Pancreas (tissue), 10 donors: ENCODE data around the gene GPR42. TPM values are rescaled to one million over a fixed set of nuclear protein-coding genes. Genes with fewer than 3 reads are reported as not detected.

Source experiments
- ATAC-seq, 4 donors: fragments of 200-7000 bp; cut with Tn5 transposase; one replicate each; pipeline versions ENCODE4 v1.8.0 to v1.9.1; 2020; ENCODE audit warnings: mild to moderate bottlenecking in 4 of 4, moderate library complexity in 4 of 4
- DNase-seq, 6 donors: peaks; one replicate each; pipeline ENCODE4 v3.0.0-alpha.2; 2020
- FAIRE-seq: peaks from 2 replicates; lab custom pipeline; 2012; peaks lifted over from hg19 to GRCh38; lab: Jason Lieb, UNC
- H3K27ac ChIP-seq, 4 donors: fragments of 200-600 bp; sonication (generic); 1 replicate in 3 of 4; 2 replicates in 1 of 4; pipeline versions ENCODE4 v1.5.0 to v1.8.0; 2020
- H3K27me3 ChIP-seq, 4 donors: fragments of 200-600 bp; one replicate each; pipeline ENCODE4 v1.8.0; 2021
- H3K36me3 ChIP-seq, 3 donors: fragments of 200-600 bp; sonication (generic) in 1 of 3; one replicate each; pipeline versions ENCODE4 v1.5.0 to v1.8.0; 2020 to 2021
- H3K4me1 ChIP-seq, 3 donors: fragments of 200-600 bp; one replicate each; pipeline ENCODE4 v1.8.0; 2021
- H3K4me3 ChIP-seq, 4 donors: fragments of 200-600 bp; sonication (generic) in 2 of 4; one replicate each; pipeline versions ENCODE4 v1.5.0 to v1.8.0; 2020 to 2021
- H3K9me3 ChIP-seq, 4 donors: fragments of 200-600 bp; one replicate each; pipeline ENCODE4 v1.8.0; 2021
- WGBS, 2 donors: extraction: QIAGEN DNeasy Blood & Tissue Kit; methylation state at CpG; one replicate each; pipeline ENCODE4 v1.1.7; 2013; 5-methylcytosine and 5-hydroxymethylcytosine counted together
- intact Hi-C, 3 donors: fragments of 100-400 bp; cut with DNase I; formaldehyde crosslinking; loops; one replicate each; pipeline versions ENCODE4 v1.11.1 to v1.14.2; 2022
- microRNA-seq, 2 donors: library from miRNA; unstranded; fragments of <30 nt; microRNA quantifications; one replicate each; pipeline versions ENCODE4 to v1.1.0, GENCODE V29; 2019 to 2020
- polyA plus RNA-seq, 2 donors: library from polyadenylated mRNA; stranded (reverse); fragments of 200-250 nt; gene quantifications; one replicate each; pipeline ENCODE4 v1.2.3, GENCODE V29; 2013
- total RNA-seq, 6 donors: library from RNA; stranded (reverse); fragmentation: NEBNext Ultra II Directional in 4 of 6; extraction: Animal tissue kit (Norgen Biotek cat#: 25700) in 4 of 6; gene quantifications; one replicate each; pipeline versions ENCODE4 v1.2.1 to v1.2.4, GENCODE V29; 2021 to 2023
- TF ChIP-seq, protein P1 (sequence below), 4 donors: fragments of 200-600 bp; sonication (generic) in 3 of 4; IDR thresholded peaks; one replicate each; pipeline versions ENCODE4 v1.5.0 to v1.8.0; 2021; ENCODE audit warnings: antibody characterized with exemption in 4 of 4
- donor health status: healthy with polysubstance abuse.
- donor health status: DM: no; HTN: no; CAD: no; lungs with moderate emphysema.
- donor health status: DM: no; HTN: no; CAD: no.
- donor health status: control.
- donor health status: control.
- donor health status: Bipolar disorder and iron deficiency.
- donor health status: DM: yes; HTN: yes; CAD: no.
- donor health status: DM: no; HTN: no; CAD: no.
- donor health status: DM: no; HTN: no; CAD: no.
- donor health status: DM: yes; HTN: yes; CAD: no.

The GPR42 gene
- total and polyA plus RNA-seq, 8 donors, result 0.12 to 0.52 (median 0.16) TPM; not detected in 5

DNA sequence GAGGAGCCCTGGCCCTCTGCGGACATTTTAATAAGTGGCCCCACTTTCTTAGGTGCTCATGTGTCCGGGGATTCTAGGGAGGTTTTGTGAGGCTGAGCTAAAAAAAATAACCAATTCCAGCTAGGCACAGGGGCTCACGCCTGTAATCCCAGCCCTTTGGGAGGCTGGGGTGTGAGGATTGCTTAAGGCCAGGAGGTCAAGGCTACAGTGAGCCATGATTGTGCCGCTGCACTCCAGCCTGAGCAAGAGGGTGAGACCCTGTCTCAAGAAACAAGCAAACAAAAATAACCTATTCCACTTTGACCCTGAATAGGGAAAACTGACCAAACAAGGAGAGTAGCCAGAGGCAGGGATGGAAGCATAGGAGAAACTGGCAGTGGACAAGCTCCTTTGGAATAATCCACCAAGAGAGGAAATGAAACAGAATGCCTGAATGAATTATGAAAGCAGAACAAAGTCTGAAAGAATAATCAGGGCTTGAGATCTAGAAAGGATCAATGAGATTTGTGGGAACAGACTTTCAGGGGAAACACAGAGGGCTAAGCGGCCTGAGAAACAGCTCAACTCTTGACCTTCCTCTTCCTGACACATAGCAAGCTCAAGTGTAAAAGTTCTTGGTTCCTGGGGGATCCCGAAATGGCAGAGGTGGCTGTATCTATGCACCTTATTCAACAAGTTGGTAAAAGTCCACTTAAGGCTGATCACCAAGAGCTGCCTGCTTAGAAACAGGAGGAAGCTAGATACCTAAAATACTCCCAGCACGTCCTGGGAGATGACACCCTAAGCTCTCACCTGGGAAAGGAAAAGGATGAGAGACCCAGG, 47.1 kb downstream of the GPR42 start:
- intact Hi-C loops, result no loop called here
- FAIRE-seq (no peak), ATAC-seq (no peak)

DNA sequence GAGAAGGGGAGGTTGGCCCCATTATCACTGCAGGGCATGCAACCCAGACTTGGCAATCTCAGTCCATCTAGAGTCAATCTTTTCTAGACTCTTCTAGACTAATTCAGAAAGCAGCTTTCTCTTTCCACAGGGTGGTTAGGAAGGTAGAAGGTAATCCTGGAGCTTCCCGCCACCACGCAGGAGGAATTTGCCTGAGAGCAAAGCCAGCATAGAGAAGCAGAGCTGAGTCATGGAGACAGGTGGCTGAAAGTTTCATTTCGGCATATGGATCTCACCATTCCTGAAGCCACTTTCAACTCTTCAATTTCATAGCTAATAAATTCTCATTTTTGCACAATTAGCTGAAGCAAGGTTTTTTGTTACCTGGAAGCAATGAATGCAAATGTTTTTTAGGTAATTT, 48.2 kb downstream of the GPR42 start:
- TF ChIP-seq, protein P1, sequence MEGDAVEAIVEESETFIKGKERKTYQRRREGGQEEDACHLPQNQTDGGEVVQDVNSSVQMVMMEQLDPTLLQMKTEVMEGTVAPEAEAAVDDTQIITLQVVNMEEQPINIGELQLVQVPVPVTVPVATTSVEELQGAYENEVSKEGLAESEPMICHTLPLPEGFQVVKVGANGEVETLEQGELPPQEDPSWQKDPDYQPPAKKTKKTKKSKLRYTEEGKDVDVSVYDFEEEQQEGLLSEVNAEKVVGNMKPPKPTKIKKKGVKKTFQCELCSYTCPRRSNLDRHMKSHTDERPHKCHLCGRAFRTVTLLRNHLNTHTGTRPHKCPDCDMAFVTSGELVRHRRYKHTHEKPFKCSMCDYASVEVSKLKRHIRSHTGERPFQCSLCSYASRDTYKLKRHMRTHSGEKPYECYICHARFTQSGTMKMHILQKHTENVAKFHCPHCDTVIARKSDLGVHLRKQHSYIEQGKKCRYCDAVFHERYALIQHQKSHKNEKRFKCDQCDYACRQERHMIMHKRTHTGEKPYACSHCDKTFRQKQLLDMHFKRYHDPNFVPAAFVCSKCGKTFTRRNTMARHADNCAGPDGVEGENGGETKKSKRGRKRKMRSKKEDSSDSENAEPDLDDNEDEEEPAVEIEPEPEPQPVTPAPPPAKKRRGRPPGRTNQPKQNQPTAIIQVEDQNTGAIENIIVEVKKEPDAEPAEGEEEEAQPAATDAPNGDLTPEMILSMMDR (IDR thresholded peaks at IDR 0.05), result no peak
- DNase-seq (no peak), FAIRE-seq (no peak), ATAC-seq (no peak)
- Histone ChIP-seq H3K4me3 (no peak overlapping the region), H3K9me3 (no peaks in the 10 kb centered on the region), H3K27ac (no peak overlapping the region), H3K4me1 (peaks cover 0 to 15% (median 4%) of the 10 kb centered on the region in 3 donors), H3K36me3 (no peaks in the 10 kb centered on the region), H3K27me3 (no peaks in the 10 kb centered on the region)
- intact Hi-C loops, result no loop called here
- WGBS, 2 donors, result 93 to 94% methylated on average over 3 of the region's 3 CpGs

More for the DNA sequence above, 47.1 kb downstream of the GPR42 start:
- Histone ChIP-seq H3K36me3 (no peaks in the 10 kb centered on the region), H3K4me3 (no peak overlapping the region), H3K27ac (no peak overlapping the region), H3K9me3 (no peaks in the 10 kb centered on the region), H3K4me1 (peaks cover 0 to 15% (median 4%) of the 10 kb centered on the region in 3 donors), H3K27me3 (no peaks in the 10 kb centered on the region)
- TF ChIP-seq, protein P1 (IDR thresholded peaks at IDR 0.05), result no peak
- WGBS, 2 donors, result 83 to 85% methylated on average over 7 of the region's 7 CpGs
- no peak for DNase-seq

DNA sequence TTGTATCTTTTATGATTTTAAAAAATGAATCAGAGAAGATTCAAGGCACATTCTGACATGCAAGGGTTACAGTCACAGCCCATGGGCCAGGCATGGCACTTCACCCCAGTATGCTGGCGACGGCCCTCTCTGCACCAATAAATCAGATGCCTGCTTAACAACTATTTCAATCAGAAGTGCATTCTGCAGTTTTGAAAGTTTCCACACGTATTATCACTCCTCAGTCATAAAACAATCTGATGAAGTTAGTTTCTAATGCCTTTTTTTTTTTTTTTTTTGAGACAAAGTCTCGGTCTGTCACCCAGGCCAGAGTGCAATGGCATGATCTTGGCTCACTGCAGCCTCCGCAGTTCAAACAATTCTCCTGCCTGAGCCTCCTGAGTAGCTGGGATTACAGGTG, 48.9 kb downstream of the GPR42 start:
- no peaks in the 10 kb centered on the region for H3K36me3 ChIP-seq
- peaks cover 0 to 15% (median 4%) of the 10 kb centered on the region in 3 donors for H3K4me1 ChIP-seq
- FAIRE-seq, result no peak
- no peak for DNase-seq
- no peaks in the 10 kb centered on the region for H3K9me3 ChIP-seq
- 53 to 54% methylated on average over 5 of the region's 5 CpGs for WGBS, 2 donors
- H3K27ac ChIP-seq, result peak overlapping the region; percentile 49 to 63 (median 62)
- intact Hi-C loops, result no loop called here
- H3K27me3 ChIP-seq, result no peaks in the 10 kb centered on the region
- no peak overlapping the region for H3K4me3 ChIP-seq
- TF ChIP-seq, protein P1 (IDR thresholded peaks at IDR 0.05), result no peak
- no peak for ATAC-seq

DNA sequence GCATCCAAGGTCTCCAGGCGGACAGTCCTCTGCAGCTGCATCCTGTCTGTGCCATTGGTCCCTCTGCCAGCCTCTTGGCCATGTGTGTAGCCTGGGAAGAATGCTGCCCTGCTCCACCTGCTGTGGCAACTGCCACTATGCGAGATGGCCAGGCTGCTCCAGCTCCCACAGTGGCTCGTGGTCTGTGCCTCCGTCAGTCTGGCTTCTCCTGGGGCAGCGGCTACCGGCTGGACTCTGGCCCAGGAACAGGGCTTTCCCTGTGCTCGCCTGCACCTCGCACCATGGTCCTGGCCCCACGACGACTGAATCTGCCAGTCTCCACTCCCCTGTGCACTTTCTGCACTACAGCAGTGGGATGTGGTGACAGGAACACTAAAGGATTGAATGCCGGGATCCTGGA, 50.5 kb downstream of the GPR42 start:
- FAIRE-seq, result no peak

More for the DNA sequence above, 50.5 kb downstream of the GPR42 start:
- no peaks in the 10 kb centered on the region for H3K27me3 ChIP-seq
- peak; percentile 81 to 96 (median 94) for DNase-seq
- peaks cover 0 to 15% (median 4%) of the 10 kb centered on the region in 3 donors for H3K4me1 ChIP-seq
- H3K36me3 ChIP-seq, result no peaks in the 10 kb centered on the region
- WGBS, 2 donors, result 34 to 37% methylated on average over 11 of the region's 11 CpGs
- H3K4me3 ChIP-seq, result no peak overlapping the region
- ATAC-seq, result peak; percentile 82 to 87 (median 87)
- intact Hi-C loops, result no loop called here
- H3K27ac ChIP-seq, result peak overlapping the region; percentile 17 to 63 (median 55)
- TF ChIP-seq, protein P1 (IDR thresholded peaks at IDR 0.05), result no peak
- no peaks in the 10 kb centered on the region for H3K9me3 ChIP-seq

Small RNA genes lying within 50 kb of the gene (microRNA-seq; reads per million reads assigned to microRNA genes)
- 0 reads per million in 2 donors for gene MIR5196

Other genes starting within 250 kb of the GPR42 start
- gene LGI4, start 236.0 kb upstream of the GPR42 start, total RNA-seq, result 1 to 10 TPM in 5 of 6 donors, under 1 TPM in 1; 0.38 to 2.5 (median 1.7) TPM
- gene LGI4, start 236.0 kb upstream of the GPR42 start, polyA plus RNA-seq, result 10 to 100 TPM in 1 of 2 donors, 1 to 10 TPM in 1; 8.0 to 17.9 TPM
- gene FXYD1, start 232.2 kb upstream of the GPR42 start, total RNA-seq, result 1 to 10 TPM; 2.8 to 6.8 (median 4.6) TPM
- gene FXYD1, start 232.2 kb upstream of the GPR42 start, polyA plus RNA-seq, result 10 to 100 TPM in 1 of 2 donors, 1 to 10 TPM in 1; 9.3 to 16.1 TPM
- under 1 TPM in 1 of 6 donors, not detected in 5; 0.23 TPM for gene FXYD7, start 227.8 kb upstream of the GPR42 start, total RNA-seq
- under 1 TPM in 1 of 2 donors, not detected in 1; 0.61 TPM for gene FXYD7, start 227.8 kb upstream of the GPR42 start, polyA plus RNA-seq
- 10 to 100 TPM in 3 of 6 donors, 1 to 10 TPM in 3; 2.6 to 34.1 (median 9.2) TPM for gene FXYD5, start 216.3 kb upstream of the GPR42 start, total RNA-seq
- gene FXYD5, start 216.3 kb upstream of the GPR42 start, polyA plus RNA-seq, result 100 to 1,000 TPM in 1 of 2 donors, 10 to 100 TPM in 1; 31.9 to 101 TPM
- gene FAM187B, start 142.3 kb upstream of the GPR42 start, total RNA-seq, result not detected
- gene FAM187B, start 142.3 kb upstream of the GPR42 start, polyA plus RNA-seq, result not detected
- 100 to 1,000 TPM in 1 of 6 donors, 10 to 100 TPM in 5; 51.6 to 103 (median 67.0) TPM for gene LSR, start 122.1 kb upstream of the GPR42 start, total RNA-seq
- 10 to 100 TPM; 46.1 to 67.5 TPM for gene LSR, start 122.1 kb upstream of the GPR42 start, polyA plus RNA-seq
- 10 to 100 TPM; 46.4 to 84.9 (median 59.8) TPM for gene USF2, start 102.1 kb upstream of the GPR42 start, total RNA-seq
- gene USF2, start 102.1 kb upstream of the GPR42 start, polyA plus RNA-seq, result 100 to 1,000 TPM; 106 to 112 TPM
- gene HAMP, start 88.5 kb upstream of the GPR42 start, total RNA-seq, result 10 to 100 TPM in 1 of 6 donors, 1 to 10 TPM in 4, under 1 TPM in 1; 0.69 to 10.2 (median 2.2) TPM
- gene HAMP, start 88.5 kb upstream of the GPR42 start, polyA plus RNA-seq, result 100 to 1,000 TPM in 1 of 2 donors, 10 to 100 TPM in 1; 24.5 to 138 TPM
- under 1 TPM in 1 of 6 donors, not detected in 5; 0.17 TPM for gene MAG, start 78.9 kb upstream of the GPR42 start, total RNA-seq
- under 1 TPM in 1 of 2 donors, not detected in 1; 0.47 TPM for gene MAG, start 78.9 kb upstream of the GPR42 start, polyA plus RNA-seq
- gene CD22, start 41.9 kb upstream of the GPR42 start, total RNA-seq, result 1 to 10 TPM in 2 of 6 donors, under 1 TPM in 4; 0.32 to 2.1 (median 0.94) TPM
- under 1 TPM; 0.38 to 0.49 TPM for gene CD22, start 41.9 kb upstream of the GPR42 start, polyA plus RNA-seq
- 1 to 10 TPM in 4 of 6 donors, under 1 TPM in 2; 0.60 to 3.5 (median 1.8) TPM for gene FFAR1, start 23.2 kb upstream of the GPR42 start, total RNA-seq
- gene FFAR1, start 23.2 kb upstream of the GPR42 start, polyA plus RNA-seq, result 10 to 100 TPM in 1 of 2 donors, 1 to 10 TPM in 1; 3.6 to 30.1 TPM
- gene FFAR3, start 12.6 kb upstream of the GPR42 start, total RNA-seq, result under 1 TPM in 5 of 6 donors, not detected in 1; 0.09 to 0.37 (median 0.26) TPM
- gene FFAR3, start 12.6 kb upstream of the GPR42 start, polyA plus RNA-seq, result 1 to 10 TPM; 1.5 to 2.7 TPM
- under 1 TPM in 4 of 6 donors, not detected in 2; 0.20 to 0.95 (median 0.35) TPM for gene FFAR2, start 77.2 kb downstream of the GPR42 start, total RNA-seq
- gene FFAR2, start 77.2 kb downstream of the GPR42 start, polyA plus RNA-seq, result 1 to 10 TPM in 1 of 2 donors, under 1 TPM in 1; 0.30 to 2.5 TPM
- 1 to 10 TPM in 1 of 6 donors, under 1 TPM in 1, not detected in 4; 0.35 to 1.1 TPM for gene KRTDAP, start 119.4 kb downstream of the GPR42 start, total RNA-seq
- 1 to 10 TPM; 1.4 to 2.0 TPM for gene KRTDAP, start 119.4 kb downstream of the GPR42 start, polyA plus RNA-seq
- 10 to 100 TPM; 48.5 to 86.7 (median 60.0) TPM for gene DMKN, start 142.6 kb downstream of the GPR42 start, total RNA-seq
- 100 to 1,000 TPM; 133 to 197 TPM for gene DMKN, start 142.6 kb downstream of the GPR42 start, polyA plus RNA-seq
- gene SBSN, start 157.2 kb downstream of the GPR42 start, total RNA-seq, result not detected
- gene SBSN, start 157.2 kb downstream of the GPR42 start, polyA plus RNA-seq, result under 1 TPM; 0.15 to 0.16 TPM
- not detected for gene GAPDHS, start 162.4 kb downstream of the GPR42 start, total RNA-seq
- not detected for gene GAPDHS, start 162.4 kb downstream of the GPR42 start, polyA plus RNA-seq
- 10 to 100 TPM; 44.3 to 63.9 (median 51.5) TPM for gene TMEM147, start 174.6 kb downstream of the GPR42 start, total RNA-seq
- 10 to 100 TPM; 70.2 to 91.1 TPM for gene TMEM147, start 174.6 kb downstream of the GPR42 start, polyA plus RNA-seq
- 1 to 10 TPM in 4 of 6 donors, under 1 TPM in 2; 0.28 to 3.0 (median 2.0) TPM for gene ATP4A, start 192.6 kb downstream of the GPR42 start, total RNA-seq
- gene ATP4A, start 192.6 kb downstream of the GPR42 start, polyA plus RNA-seq, result 10 to 100 TPM in 1 of 2 donors, 1 to 10 TPM in 1; 6.0 to 10.8 TPM
- gene PMIS2, start 215.1 kb downstream of the GPR42 start, total RNA-seq, result not detected
- not detected for gene PMIS2, start 215.1 kb downstream of the GPR42 start, polyA plus RNA-seq
- gene HAUS5, start 241.7 kb downstream of the GPR42 start, total RNA-seq, result 10 to 100 TPM in 1 of 6 donors, 1 to 10 TPM in 5; 5.6 to 10.6 (median 6.5) TPM
- gene HAUS5, start 241.7 kb downstream of the GPR42 start, polyA plus RNA-seq, result 10 to 100 TPM; 22.1 to 22.5 TPM